Astrocyte of the hippocampus (primary cell): ENCODE results near the gene RPS14.
A peak's percentile ranks its signal among the peaks of the same experiment; 100 is the strongest.

ENCODE experiments used
- DNase-seq: peaks from one replicate; pipeline ENCODE4 v3.0.0; 2011; ENCODE audit warnings: low read depth, low spot score

Gene RPS14

GRCh38 chr5:150449517-150450339 lies at the start of gene RPS14:
Gene RPS14 (minus strand): TSS chr5:150449739. CDS start chr5:150447733, 2,006 bp downstream.
- peak; percentile 97 for DNase-seq

- no peak for DNase-seq
These were observed 49.4 kb upstream of the RPS14 start for GRCh38 chr5:150498971-150499370.

GRCh38 chr5:150498501-150498900 lies 49.0 kb upstream of the RPS14 start:
- DNase-seq: no peak

DNA sequence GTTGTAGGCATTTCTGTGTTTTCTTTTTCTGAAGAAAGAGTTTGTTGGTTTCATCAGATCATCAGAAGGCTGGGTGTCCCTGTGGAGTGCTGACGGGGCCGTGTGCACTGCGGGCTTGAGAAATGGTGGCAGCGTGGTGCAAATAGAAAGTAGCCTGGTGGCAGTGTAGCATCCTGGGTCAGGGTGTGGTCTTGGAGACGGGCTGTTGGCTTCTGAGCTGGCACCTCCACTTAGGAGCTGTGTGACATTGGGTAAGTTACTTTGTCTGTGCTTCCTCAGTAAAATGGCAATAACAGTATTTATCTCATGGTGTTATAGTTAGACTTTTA lies 48.4 kb upstream of the RPS14 start:
- no peak for DNase-seq

DNA sequence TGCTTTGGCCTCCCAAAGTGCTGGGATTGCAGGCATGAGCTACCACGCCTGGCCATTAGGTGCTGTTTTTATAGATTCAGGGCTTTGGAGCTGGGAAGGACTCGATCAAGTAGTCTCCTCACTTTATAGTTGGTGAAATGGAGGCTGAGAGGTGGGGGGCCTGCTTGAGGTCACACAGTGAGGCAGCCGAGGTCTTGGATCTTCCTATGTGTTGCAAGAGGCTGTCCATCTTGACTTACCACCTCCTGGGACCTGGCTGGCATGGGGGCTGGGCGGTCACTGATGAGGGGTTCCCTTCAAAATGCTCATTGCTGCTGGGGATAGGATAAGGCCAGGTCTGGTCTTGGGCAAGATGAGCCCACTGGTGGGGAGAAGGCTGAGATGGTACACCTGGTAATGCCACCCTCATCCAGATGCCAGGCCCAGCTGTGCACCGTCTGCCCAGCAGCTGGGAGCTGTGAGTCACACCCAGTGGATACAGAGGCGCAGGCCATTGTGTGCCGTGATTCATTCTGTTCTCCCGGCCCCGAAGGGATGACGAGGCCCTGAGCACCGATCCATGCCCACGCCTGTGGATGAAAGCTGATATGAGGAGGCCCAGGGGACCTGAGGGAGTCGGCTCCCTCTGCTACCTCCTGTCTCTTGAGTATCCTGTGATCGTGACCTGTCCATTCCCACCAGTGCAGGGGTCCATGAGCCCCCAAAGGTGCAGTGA lies 47.9 kb upstream of the RPS14 start:
- peak; percentile 92 for DNase-seq

GRCh38 chr5:150496534-150496933 lies 47.0 kb upstream of the RPS14 start:
- no peak for DNase-seq

DNA sequence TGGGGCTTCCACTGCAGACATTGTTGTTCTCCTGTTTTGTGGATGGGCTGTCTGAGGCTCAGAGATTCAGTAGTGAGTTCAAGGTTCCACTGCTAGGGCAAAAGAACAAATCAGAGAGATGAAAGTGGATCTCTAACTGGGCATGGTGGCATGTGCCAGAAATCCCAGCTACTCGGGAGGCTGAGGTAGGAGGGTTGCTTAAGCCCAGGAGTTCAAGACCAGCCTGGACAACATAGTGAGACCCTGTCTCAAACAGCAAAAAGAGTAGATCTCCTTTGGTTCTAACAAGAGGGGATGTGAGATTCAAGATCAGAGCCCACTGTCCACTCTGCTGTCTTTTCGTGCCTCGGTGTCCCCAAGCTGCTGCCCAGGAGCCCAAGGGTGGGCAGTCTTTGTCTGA lies 46.6 kb upstream of the RPS14 start:
- DNase-seq: no peak

- no peak for DNase-seq
These were observed 43.1 kb upstream of the RPS14 start for GRCh38 chr5:150492621-150493020.

DNA sequence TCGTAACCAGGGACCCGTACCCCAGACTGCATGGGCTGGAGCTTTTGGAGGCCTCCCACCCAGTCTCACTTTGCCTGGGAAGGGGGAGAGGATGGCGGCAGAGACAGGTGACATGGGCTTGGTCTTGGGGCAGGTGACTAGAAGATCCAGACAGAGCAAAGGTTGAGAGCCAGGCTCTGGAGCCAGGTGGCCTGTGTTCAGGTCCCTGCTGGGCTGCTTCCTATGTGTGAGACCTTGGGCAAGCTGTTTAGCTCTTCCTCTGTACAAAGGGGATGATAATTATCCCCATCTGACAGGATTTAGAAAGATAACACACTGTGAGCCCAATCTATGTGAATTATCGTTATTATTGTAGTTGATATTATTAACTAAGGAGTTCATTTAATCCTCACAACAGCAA lies 42.3 kb upstream of the RPS14 start:
- DNase-seq: no peak

DNA sequence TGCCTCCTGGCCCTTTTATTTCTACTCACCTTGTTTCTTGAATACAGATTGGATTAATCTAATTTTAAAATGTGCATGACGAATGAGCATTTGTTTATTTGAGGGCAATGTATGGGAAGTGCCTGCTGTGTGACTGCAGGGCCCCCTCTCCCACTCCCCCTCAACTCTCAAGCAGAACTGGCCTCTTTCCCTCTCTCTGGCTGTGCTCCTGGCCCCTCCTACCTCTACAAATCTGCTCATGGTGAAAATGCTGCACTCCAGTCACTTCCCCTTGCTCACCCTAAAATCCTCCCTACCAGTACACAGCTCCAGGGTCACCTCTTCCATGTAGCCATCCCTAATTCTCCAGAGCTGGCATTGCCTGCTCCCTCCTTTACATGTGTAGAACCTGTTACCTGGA lies 41.2 kb upstream of the RPS14 start:
- no peak for DNase-seq

DNA sequence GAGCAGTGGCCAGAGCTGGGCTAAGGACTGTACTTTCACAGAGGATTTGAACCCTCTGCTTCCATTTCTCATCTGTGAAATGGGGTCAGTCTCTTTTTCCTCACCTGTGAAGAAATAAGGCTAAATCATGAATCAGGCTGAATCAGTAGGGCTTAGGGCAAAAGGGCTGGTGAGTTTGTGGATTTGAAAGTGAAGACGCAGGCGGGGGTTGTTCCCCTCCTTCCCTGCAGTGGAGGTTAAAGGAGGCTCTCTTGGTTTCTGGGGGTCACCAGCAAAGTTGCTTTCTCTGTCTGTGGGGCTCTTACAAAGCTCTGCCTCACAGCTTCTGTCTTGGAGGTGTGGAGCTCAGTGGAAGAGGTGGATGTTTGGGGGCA lies 40.7 kb upstream of the RPS14 start:
- DNase-seq: no peak

DNA sequence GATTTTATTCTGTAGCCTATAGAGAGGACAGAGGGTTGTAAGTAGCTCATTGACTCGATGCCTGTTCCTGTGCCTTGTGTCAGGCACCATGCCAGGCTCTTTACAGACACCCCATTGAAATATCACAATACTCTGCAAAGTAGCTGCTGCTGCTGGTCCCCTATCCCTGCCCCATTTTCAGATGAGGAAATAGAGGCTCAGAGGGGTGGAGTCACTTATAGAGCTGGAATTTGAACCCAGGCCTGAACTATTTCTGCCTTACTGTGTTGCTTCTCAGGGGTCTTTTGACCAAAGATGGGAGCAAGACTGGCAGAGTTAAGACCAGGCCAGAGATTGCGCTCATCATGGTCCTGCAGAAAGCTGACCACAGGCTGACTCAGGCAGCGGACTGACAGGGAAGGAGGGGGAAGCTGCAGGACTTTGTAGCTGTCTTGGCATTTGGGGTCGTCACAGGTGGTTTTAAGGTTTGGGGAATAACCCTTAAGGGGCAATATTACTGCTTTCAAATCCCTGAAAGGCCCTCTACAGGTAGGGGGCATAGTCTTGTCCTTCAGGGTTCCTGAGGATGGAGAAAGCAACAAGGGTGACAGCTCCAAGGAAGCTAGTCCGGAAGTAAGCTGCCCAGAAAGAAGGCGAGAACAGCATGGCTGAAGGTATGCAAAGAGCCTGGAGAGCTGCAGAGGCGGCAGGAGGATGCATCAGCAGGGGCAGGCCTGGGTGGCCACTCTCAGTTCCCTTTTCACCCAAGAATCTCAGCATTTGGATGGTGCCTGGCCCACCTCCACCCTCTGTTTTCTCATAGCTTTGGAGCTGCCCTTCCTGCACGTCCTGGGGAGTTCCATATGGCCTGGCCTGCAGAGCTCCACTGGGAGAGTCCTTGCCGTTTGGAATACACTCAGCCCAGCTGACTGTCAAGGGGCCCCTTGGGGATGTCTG lies 40.1 kb upstream of the RPS14 start:
- no peak for DNase-seq

- DNase-seq: peak; percentile 86
These were observed 39.2 kb upstream of the RPS14 start for GRCh38 chr5:150488519-150489359.

DNA sequence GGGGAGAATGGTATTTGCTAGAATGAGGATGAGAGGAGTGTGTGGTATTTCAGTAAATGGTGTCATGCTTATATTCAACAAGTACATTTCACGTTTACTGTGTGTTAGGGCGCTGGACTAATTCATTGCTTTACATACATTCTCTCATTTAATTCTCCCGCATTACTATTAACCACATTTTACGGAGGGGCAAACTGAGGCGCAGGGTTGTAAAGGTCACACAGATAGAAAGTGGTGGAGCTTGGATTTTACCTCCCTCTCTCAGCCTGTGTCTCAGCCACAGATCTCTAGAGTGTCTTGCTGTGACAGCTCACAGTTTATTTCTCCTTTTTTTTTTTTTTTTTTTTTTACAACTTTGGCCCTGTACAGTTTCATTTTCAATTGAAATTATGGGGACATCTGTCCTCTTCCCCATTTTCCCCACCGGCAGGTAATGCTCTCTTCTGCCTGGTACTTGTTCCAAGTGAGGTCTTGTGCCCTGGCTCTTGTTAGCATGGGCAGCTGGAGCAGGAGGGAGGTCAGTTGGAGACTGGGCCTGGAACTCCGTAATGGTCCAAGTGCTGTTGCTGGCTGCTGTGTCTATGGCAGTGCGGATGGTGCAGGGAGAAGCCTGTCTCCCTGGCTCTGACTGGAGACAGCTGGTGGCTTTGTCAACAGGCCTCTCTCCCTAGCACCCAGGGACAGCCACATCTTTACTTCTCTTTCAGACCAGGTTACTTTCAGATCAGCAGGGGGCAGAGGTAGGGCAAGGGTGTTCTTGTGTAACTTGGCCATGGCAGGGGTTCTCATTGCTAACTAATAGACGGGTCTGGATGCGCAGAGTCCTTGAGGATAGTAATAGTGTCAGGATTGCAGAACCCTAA lies 37.9 kb upstream of the RPS14 start:
- peak; percentile 58 for DNase-seq

DNA sequence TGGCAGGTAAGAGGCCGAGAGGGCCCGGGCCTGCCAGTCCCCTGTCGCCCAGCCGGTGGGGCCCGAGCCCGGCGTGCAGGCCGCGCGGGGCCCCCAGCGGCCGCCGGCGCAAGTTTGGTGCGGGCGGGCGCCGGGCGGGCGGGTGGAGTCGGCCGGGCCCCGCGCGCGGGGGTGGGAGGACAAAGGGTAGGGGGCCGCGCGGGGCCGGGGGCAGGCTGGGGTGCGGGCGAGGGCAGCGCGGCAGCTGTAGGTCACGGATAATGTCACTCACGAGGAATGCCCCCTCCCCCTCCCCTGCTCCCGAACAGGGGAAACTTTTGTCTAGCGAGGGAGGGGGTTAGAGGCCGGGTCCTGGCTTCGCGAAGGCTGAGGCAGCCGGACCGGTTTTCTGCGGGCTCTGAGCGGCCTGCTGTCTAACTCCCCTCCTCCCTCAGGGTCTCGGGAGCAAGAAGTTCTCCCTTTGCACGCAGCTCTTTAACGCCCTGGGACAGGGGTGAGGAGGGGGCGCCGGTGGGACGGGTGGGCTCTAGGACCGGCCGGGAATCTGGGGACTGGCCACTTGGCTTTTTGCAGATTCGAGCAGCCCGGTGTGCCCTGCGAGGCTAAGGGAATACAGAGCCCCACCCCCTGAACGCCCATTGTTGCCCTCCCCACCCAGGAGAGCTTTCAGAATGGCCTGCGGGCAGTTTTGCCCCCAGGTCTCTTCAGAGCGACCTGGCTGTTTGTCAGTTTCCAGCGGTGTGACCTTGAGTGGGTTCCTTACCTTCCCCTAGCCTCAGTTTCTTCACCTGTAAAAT lies 37.1 kb upstream of the RPS14 start:
- peak; percentile 86 for DNase-seq

DNA sequence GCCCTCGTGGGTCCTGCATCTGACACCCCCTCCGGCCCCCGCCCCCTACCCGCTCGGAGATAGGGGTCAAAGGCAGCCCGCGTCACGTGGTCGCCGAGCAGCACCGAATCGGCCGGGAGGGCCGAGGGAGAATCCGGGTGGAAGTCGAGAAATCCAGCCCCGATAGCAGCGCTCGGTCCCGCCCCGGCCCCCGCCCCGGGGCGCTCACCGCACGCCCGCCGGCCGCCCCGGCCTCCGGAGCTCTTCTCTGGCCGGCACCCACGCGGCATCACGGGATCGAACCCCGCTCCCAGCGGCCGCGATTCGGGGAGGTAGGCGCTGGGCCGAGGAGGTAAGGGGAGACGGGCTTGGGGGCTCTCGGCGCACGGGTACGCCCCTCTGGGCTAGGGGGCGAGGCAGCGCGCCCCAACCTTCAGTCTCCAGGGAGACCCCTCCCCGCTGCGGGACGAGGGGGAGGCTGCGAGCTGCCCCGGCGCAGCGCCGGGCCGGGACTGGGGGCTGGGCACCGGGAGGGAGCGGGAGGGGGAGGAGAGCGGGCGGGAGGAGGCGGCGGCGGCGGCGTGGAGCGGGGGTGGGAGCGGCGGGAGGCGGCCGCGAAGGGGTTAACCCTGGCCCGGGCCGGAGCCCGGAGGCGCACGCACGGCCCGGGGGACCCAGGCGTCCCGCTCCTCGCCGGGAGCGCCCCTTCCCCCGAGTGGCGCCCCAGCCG lies 36.3 kb upstream of the RPS14 start:
- peak; percentile 85 for DNase-seq

DNA sequence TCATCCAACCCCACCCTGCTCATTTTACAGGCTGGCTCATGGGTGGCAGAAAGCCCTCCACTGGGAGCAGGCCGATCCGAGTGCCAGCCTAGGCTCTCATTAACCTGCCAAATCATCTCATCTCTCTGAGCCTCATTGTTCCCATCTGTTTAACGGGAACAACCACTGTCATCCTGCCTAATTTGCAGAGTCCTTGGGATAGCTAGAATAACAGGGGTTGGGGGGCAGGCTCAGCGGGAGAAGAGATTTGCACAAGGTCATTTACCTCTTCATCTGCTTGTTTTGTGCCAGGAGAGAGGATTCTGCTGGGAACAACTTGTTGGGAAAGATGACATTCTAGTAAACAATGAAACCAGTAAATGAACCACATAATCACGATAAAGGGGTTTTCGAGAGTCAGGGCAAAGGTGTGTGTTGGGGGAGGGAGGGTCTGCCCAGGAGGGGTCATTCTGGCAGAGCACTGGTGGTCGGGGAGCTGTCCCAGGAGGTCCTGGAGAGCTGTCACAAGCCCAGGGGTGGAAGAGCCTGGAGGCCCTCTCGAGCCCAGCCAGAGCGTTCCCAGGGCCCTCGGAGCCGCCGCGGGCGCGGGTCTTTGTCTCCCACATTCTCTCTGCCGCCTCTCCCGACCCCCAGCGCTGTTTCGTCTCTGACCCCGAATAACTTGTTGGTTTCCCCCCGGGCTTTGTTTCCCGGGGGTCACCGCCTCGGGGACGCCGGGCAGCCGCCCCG lies 35.6 kb upstream of the RPS14 start:
- DNase-seq: no peak

GRCh38 chr5:150481972-150482406 lies 32.5 kb upstream of the RPS14 start:
- DNase-seq: no peak
